WTC11 (cell line): ENCODE results near the gene NPAS2. TPM values are rescaled to one million over a fixed set of nuclear protein-coding genes. Genes with fewer than 3 reads are reported as not detected.

Experiments
- ATAC-seq: fragments of 200-7000 bp; cut with Tn5 transposase; 2 replicates; pipeline ENCODE4 v1.10.0; 2021; ENCODE audit warnings: mild to moderate bottlenecking, moderate library complexity
- CTCF ChIA-PET: fragments of 300-600 bp; sonication (Branson Sonifier 250); formaldehyde crosslinking; loops from one replicate; lab custom pipeline; 2021; ENCODE audit warnings: antibody characterized with exemption; lab: Charles Lee
- POLR2A ChIA-PET: fragments of 350-600 bp; sonication (Branson Sonifier 250); formaldehyde crosslinking; loops from one replicate; lab custom pipeline; 2021; ENCODE audit warnings: antibody characterized with exemption; lab: Charles Lee
- DNase-seq: peaks from one replicate; pipeline ENCODE4 v3.0.0; 2021; ENCODE audit warnings: low spot score
- H3K27ac Mint-ChIP-seq: 2 replicates; pipeline ENCODE4 v1.8.0; 2021; ENCODE audit warnings: mixed read lengths
- H3K27me3 Mint-ChIP-seq: 2 replicates; pipeline ENCODE4 v1.8.0; 2021; ENCODE audit warnings: low read depth, mild to moderate bottlenecking, moderate library complexity, mixed read lengths
- H3K36me3 Mint-ChIP-seq: 2 replicates; pipeline ENCODE4 v1.8.0; 2021; ENCODE audit warnings: mixed read lengths
- H3K4me1 Mint-ChIP-seq: 2 replicates; pipeline ENCODE4 v1.8.0; 2022; ENCODE audit warnings: mixed read lengths
- H3K4me3 Mint-ChIP-seq: 2 replicates; pipeline ENCODE4 v1.8.0; 2021; ENCODE audit warnings: mild to moderate bottlenecking, moderate library complexity, mixed read lengths
- H3K9me3 Mint-ChIP-seq: 2 replicates; pipeline ENCODE4 v1.8.0; 2021; ENCODE audit warnings: mixed read lengths
- ATF1 ChIP-seq: sonication (generic); formaldehyde crosslinking; IDR thresholded peaks from 2 replicates; pipeline ENCODE4 v1.8.1; 2023; ENCODE audit warnings: mild to moderate bottlenecking, moderate library complexity, missing genetic modification reagents
- CREM ChIP-seq: sonication (generic); formaldehyde crosslinking; IDR thresholded peaks from 2 replicates; pipeline ENCODE4 v1.8.1; 2022; ENCODE audit warnings: mild to moderate bottlenecking, missing genetic modification reagents, moderate library complexity
- EMX1 ChIP-seq: fragments of 250-450 bp; sonication (Bioruptor Pico); IDR thresholded peaks from 2 replicates; pipeline ENCODE4 v1.8.0; 2021; ENCODE audit warnings: mild to moderate bottlenecking
- JAZF1 ChIP-seq: fragments of 250-450 bp; sonication (Bioruptor Pico); IDR thresholded peaks from 2 replicates; pipeline ENCODE4 v1.9.0; 2021; ENCODE audit warnings: moderate library complexity, mild to moderate bottlenecking, inconsistent platforms
- NR1H2 ChIP-seq: sonication (generic); formaldehyde crosslinking; IDR thresholded peaks from 2 replicates; pipeline ENCODE4 v1.9.0; 2021; ENCODE audit warnings: mild to moderate bottlenecking, moderate library complexity, missing genetic modification reagents
- PRRX2 ChIP-seq: fragments of 250-450 bp; sonication (Bioruptor Pico); IDR thresholded peaks from 2 replicates; pipeline ENCODE4 v1.8.0; 2021; ENCODE audit warnings: mild to moderate bottlenecking
- TEAD1 ChIP-seq: sonication (generic); formaldehyde crosslinking; IDR thresholded peaks from 2 replicates; pipeline ENCODE4 v1.8.0; 2022; ENCODE audit warnings: mild to moderate bottlenecking, missing genetic modification reagents
- TP53 ChIP-seq: sonication (generic); formaldehyde crosslinking; IDR thresholded peaks from 2 replicates; pipeline ENCODE4 v1.8.1; 2023; ENCODE audit warnings: mild to moderate bottlenecking, missing genetic modification reagents
- ZBTB21 ChIP-seq: sonication (generic); formaldehyde crosslinking; IDR thresholded peaks from 2 replicates; pipeline ENCODE4 v1.8.1; 2023; ENCODE audit warnings: mild to moderate bottlenecking, missing genetic modification reagents, borderline replicate concordance
- ZNF219 ChIP-seq: sonication (generic); formaldehyde crosslinking; IDR thresholded peaks from 2 replicates; pipeline ENCODE4 v1.8.0; 2023; ENCODE audit warnings: missing genetic modification reagents, mild to moderate bottlenecking, borderline replicate concordance
- ZNF232 ChIP-seq: sonication (generic); formaldehyde crosslinking; IDR thresholded peaks from 2 replicates; pipeline ENCODE4 v1.8.0; 2022; ENCODE audit warnings: mild to moderate bottlenecking, missing genetic modification reagents
- ZNF396 ChIP-seq: fragments of 250-450 bp; sonication (Bioruptor Pico); IDR thresholded peaks from 2 replicates; pipeline ENCODE4 v1.8.0; 2021; ENCODE audit warnings: mild to moderate bottlenecking, moderate library complexity, borderline replicate concordance
- ZNF416 ChIP-seq: fragments of 250-450 bp; sonication (Bioruptor Pico); IDR thresholded peaks from 2 replicates; pipeline ENCODE4 v1.9.0; 2021; ENCODE audit warnings: mild to moderate bottlenecking, inconsistent platforms
- ZNF671 ChIP-seq: fragments of 250-450 bp; sonication (Bioruptor Pico); IDR thresholded peaks from 2 replicates; pipeline ENCODE4 v1.8.0; 2021; ENCODE audit warnings: mild to moderate bottlenecking
- total RNA-seq: library from RNA; stranded (reverse); gene quantifications from 3 replicates; pipeline ENCODE4 v1.2.3, GENCODE V29; 2021
- TF ChIP-seq, protein P1 (sequence below): fragments of 250-450 bp; sonication (Bioruptor Pico); IDR thresholded peaks from 2 replicates; pipeline ENCODE4 v1.9.0; 2021; ENCODE audit warnings: mild to moderate bottlenecking, borderline replicate concordance
- TF ChIP-seq, protein P2 (sequence below): fragments of 250-450 bp; sonication (Bioruptor Pico); IDR thresholded peaks from 2 replicates; pipeline ENCODE4 v1.9.0; 2021; ENCODE audit warnings: mild to moderate bottlenecking
- TF ChIP-seq, protein P3 (sequence below): sonication (generic); formaldehyde crosslinking; IDR thresholded peaks from 2 replicates; pipeline ENCODE4 v1.8.0; 2023; ENCODE audit warnings: missing genetic modification reagents, mild to moderate bottlenecking, borderline replicate concordance
- TF ChIP-seq, protein P4 (sequence below): sonication (generic); formaldehyde crosslinking; IDR thresholded peaks from 2 replicates; pipeline ENCODE4 v1.8.1; 2022; ENCODE audit warnings: mild to moderate bottlenecking, moderate library complexity, missing genetic modification reagents
- TF ChIP-seq, protein P5 (sequence below): sonication (generic); formaldehyde crosslinking; IDR thresholded peaks from 2 replicates; pipeline ENCODE4 v1.8.1; 2023; ENCODE audit warnings: mild to moderate bottlenecking, missing genetic modification reagents, borderline replicate concordance

The NPAS2 gene
- total RNA-seq, 1 experiment from 2014 or later = 2.6 TPM

DNA sequence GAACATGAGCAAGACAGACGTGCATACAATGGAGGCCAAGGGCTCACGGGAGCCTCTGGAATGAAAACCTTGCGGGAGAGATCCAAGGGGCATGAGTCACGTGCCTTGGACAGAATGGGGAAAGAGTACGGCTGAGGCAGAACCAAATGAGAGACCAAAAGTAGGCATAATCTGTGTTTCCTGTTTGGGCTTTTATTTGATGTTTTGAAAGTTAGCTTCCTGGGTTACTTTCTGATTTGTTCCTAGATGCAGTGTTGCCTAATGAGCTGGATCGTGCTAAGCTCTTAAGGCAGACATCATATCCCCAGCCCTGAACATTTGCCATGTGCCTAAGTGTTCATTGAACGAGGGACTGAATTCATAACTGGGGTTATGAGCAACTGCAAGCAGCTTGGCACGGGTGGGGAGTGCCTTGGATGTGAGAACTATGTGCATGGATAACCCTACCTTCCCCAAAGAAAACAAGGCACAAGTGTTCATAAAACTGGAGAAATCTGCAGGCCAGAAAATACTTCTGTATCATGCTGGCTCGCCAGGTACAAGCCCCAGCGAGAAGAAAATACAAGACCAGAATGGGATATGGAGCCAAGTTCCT is 121.8 kb downstream of the NPAS2 start:
- no peaks in the 10 kb centered on the region; the same call in 1 of the 2 replicates for H3K27me3 Mint-ChIP-seq
- CTCF ChIA-PET = interaction anchor here (1.1 to 1.5 kb wide), 2 partner anchors 23 to 71 kb away, joined by 3 to 4 read pairs; no protein-coding TSS in a partner anchor
- no peaks in the 10 kb centered on the region for H3K36me3 Mint-ChIP-seq
- H3K4me3 Mint-ChIP-seq = no peak overlapping the region
- H3K4me1 Mint-ChIP-seq = no peaks in the 10 kb centered on the region
- no peak for DNase-seq
- POLR2A ChIA-PET = no interaction called here
- no peak overlapping the region for H3K27ac Mint-ChIP-seq
- no peak for ATAC-seq
- TF ChIP-seq EMX1 (CRISPR knock-in tag) (no peak), ZNF416 (no peak), PRRX2 (CRISPR knock-in tag) (no peak), TP53 (CRISPR knock-in tag) (no peak), CREM (CRISPR knock-in tag) (no peak), TEAD1 (CRISPR knock-in tag) (no peak), ZNF232 (CRISPR knock-in tag) (no peak), ZNF671 (CRISPR knock-in tag) (no peak), NR1H2 (CRISPR knock-in tag) (no peak), ZNF219 (no peak), ATF1 (CRISPR knock-in tag) (no peak)
- TF ChIP-seq, protein P1, sequence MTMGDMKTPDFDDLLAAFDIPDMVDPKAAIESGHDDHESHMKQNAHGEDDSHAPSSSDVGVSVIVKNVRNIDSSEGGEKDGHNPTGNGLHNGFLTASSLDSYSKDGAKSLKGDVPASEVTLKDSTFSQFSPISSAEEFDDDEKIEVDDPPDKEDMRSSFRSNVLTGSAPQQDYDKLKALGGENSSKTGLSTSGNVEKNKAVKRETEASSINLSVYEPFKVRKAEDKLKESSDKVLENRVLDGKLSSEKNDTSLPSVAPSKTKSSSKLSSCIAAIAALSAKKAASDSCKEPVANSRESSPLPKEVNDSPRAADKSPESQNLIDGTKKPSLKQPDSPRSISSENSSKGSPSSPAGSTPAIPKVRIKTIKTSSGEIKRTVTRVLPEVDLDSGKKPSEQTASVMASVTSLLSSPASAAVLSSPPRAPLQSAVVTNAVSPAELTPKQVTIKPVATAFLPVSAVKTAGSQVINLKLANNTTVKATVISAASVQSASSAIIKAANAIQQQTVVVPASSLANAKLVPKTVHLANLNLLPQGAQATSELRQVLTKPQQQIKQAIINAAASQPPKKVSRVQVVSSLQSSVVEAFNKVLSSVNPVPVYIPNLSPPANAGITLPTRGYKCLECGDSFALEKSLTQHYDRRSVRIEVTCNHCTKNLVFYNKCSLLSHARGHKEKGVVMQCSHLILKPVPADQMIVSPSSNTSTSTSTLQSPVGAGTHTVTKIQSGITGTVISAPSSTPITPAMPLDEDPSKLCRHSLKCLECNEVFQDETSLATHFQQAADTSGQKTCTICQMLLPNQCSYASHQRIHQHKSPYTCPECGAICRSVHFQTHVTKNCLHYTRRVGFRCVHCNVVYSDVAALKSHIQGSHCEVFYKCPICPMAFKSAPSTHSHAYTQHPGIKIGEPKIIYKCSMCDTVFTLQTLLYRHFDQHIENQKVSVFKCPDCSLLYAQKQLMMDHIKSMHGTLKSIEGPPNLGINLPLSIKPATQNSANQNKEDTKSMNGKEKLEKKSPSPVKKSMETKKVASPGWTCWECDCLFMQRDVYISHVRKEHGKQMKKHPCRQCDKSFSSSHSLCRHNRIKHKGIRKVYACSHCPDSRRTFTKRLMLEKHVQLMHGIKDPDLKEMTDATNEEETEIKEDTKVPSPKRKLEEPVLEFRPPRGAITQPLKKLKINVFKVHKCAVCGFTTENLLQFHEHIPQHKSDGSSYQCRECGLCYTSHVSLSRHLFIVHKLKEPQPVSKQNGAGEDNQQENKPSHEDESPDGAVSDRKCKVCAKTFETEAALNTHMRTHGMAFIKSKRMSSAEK = no peak
- TF ChIP-seq, protein P2, sequence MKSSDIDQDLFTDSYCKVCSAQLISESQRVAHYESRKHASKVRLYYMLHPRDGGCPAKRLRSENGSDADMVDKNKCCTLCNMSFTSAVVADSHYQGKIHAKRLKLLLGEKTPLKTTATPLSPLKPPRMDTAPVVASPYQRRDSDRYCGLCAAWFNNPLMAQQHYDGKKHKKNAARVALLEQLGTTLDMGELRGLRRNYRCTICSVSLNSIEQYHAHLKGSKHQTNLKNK (CRISPR knock-in tag) = no peak
- TF ChIP-seq, protein P3, sequence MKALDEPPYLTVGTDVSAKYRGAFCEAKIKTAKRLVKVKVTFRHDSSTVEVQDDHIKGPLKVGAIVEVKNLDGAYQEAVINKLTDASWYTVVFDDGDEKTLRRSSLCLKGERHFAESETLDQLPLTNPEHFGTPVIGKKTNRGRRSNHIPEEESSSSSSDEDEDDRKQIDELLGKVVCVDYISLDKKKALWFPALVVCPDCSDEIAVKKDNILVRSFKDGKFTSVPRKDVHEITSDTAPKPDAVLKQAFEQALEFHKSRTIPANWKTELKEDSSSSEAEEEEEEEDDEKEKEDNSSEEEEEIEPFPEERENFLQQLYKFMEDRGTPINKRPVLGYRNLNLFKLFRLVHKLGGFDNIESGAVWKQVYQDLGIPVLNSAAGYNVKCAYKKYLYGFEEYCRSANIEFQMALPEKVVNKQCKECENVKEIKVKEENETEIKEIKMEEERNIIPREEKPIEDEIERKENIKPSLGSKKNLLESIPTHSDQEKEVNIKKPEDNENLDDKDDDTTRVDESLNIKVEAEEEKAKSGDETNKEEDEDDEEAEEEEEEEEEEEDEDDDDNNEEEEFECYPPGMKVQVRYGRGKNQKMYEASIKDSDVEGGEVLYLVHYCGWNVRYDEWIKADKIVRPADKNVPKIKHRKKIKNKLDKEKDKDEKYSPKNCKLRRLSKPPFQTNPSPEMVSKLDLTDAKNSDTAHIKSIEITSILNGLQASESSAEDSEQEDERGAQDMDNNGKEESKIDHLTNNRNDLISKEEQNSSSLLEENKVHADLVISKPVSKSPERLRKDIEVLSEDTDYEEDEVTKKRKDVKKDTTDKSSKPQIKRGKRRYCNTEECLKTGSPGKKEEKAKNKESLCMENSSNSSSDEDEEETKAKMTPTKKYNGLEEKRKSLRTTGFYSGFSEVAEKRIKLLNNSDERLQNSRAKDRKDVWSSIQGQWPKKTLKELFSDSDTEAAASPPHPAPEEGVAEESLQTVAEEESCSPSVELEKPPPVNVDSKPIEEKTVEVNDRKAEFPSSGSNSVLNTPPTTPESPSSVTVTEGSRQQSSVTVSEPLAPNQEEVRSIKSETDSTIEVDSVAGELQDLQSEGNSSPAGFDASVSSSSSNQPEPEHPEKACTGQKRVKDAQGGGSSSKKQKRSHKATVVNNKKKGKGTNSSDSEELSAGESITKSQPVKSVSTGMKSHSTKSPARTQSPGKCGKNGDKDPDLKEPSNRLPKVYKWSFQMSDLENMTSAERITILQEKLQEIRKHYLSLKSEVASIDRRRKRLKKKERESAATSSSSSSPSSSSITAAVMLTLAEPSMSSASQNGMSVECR = no peak
- peaks cover 3% of the 10 kb centered on the region for H3K9me3 Mint-ChIP-seq

DNA sequence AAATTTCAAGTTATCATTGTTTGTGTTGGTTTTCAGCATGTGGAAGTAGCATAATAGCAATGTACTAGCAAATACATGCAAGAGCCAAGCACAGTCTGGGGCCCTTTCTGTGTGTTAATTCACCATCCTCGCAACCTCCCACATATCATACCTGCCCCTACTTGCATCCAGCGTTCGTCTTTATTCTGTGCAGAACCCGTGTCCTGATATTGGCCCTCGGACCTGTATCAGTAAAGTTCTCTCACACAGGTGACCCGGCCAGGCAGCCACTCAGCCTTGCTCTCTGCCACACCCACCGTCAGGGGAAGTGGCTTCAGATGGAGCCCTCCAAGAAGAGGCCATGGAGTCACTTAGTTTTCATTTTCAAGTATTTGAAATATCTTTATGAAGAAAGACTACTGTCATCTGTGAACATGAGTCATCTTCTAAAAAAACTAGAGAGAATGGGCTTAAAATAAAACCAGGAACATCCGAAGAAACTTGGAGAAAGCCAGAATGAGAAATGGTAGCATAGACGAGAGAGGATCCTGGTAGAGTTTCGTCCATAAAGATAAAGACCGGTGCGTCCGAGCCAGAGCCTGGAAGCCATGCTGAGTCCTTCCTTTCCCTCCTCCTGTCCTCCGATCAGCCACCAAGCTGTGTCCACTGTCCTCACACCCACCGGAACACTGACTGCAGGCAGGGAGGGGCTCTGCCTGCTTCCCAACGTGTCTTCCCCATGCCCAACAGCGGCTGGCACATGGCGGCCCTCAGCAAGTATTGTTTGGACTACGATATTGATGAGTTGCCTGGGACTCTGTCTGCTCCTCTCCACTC is 124.9 kb downstream of the NPAS2 start:
- POLR2A ChIA-PET = no interaction called here
- CTCF ChIA-PET = no interaction called here
- DNase-seq (no peak), ATAC-seq (no peak)
- H3K9me3 Mint-ChIP-seq = peaks cover 5% of the 10 kb centered on the region
- H3K27me3 Mint-ChIP-seq = no peaks in the 10 kb centered on the region; the same call in 1 of the 2 replicates
- H3K4me1 Mint-ChIP-seq = peaks cover 12% of the 10 kb centered on the region
- no peak overlapping the region for H3K4me3 Mint-ChIP-seq
- no peaks in the 10 kb centered on the region for H3K36me3 Mint-ChIP-seq
- no peak overlapping the region for H3K27ac Mint-ChIP-seq
- TF ChIP-seq ZNF396 (no peak), ZBTB21 (no peak), JAZF1 (CRISPR knock-in tag) (no peak)
- TF ChIP-seq, protein P4, sequence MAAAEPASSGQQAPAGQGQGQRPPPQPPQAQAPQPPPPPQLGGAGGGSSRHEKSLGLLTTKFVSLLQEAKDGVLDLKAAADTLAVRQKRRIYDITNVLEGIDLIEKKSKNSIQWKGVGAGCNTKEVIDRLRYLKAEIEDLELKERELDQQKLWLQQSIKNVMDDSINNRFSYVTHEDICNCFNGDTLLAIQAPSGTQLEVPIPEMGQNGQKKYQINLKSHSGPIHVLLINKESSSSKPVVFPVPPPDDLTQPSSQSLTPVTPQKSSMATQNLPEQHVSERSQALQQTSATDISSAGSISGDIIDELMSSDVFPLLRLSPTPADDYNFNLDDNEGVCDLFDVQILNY = no peak
- TF ChIP-seq, protein P5, sequence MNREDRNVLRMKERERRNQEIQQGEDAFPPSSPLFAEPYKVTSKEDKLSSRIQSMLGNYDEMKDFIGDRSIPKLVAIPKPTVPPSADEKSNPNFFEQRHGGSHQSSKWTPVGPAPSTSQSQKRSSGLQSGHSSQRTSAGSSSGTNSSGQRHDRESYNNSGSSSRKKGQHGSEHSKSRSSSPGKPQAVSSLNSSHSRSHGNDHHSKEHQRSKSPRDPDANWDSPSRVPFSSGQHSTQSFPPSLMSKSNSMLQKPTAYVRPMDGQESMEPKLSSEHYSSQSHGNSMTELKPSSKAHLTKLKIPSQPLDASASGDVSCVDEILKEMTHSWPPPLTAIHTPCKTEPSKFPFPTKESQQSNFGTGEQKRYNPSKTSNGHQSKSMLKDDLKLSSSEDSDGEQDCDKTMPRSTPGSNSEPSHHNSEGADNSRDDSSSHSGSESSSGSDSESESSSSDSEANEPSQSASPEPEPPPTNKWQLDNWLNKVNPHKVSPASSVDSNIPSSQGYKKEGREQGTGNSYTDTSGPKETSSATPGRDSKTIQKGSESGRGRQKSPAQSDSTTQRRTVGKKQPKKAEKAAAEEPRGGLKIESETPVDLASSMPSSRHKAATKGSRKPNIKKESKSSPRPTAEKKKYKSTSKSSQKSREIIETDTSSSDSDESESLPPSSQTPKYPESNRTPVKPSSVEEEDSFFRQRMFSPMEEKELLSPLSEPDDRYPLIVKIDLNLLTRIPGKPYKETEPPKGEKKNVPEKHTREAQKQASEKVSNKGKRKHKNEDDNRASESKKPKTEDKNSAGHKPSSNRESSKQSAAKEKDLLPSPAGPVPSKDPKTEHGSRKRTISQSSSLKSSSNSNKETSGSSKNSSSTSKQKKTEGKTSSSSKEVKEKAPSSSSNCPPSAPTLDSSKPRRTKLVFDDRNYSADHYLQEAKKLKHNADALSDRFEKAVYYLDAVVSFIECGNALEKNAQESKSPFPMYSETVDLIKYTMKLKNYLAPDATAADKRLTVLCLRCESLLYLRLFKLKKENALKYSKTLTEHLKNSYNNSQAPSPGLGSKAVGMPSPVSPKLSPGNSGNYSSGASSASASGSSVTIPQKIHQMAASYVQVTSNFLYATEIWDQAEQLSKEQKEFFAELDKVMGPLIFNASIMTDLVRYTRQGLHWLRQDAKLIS = no peak
